ENCODE data around the gene RHOF.

The RHOF gene

GRCh38 chr12:121731473-121731872 is 62.0 kb downstream of the RHOF start:
- Histone ChIP-seq H2BK5ac (ENCODE audit: low read depth, low read length, poor library complexity) (no peak overlapping the region), H3K14ac (ENCODE audit: low read length) (no peak overlapping the region), H3K9me3 (ENCODE audit: insufficient read depth, low read depth, low read length) (peaks cover 2% of the 10 kb centered on the region), H3K9ac (ENCODE audit: low read length) (no peak overlapping the region), H3K23ac (ENCODE audit: low read length) (no peak overlapping the region), H3K4me1 (ENCODE audit: control insufficient read depth in 1 of 2, insufficient read depth in 2 of 2, low read length in 2 of 2) (no peaks in the 10 kb centered on the region), H3K4me2 (ENCODE audit: low read length) (no peak overlapping the region), H2BK120ac (ENCODE audit: insufficient read depth, low read length, poor library complexity) (no peak overlapping the region), H3K18ac (ENCODE audit: low read length) (no peak overlapping the region), H3K36me3 (ENCODE audit: control insufficient read depth in 1 of 2, insufficient read depth in 2 of 2, low read length in 2 of 2) (no peaks in the 10 kb centered on the region), H4K8ac (ENCODE audit: low read depth, low read length) (no peak overlapping the region), H2AK5ac (ENCODE audit: low read length) (no peak overlapping the region), H3K79me2 (ENCODE audit: control insufficient read depth, insufficient read depth, low read length, poor library complexity) (no peaks in the 10 kb centered on the region), H3K79me1 (ENCODE audit: low read length) (no peaks in the 10 kb centered on the region), H3K27me3 (ENCODE audit: insufficient read depth, low read length) (no peaks in the 10 kb centered on the region), H2AFZ (ENCODE audit: insufficient read depth, low read length, poor library complexity) (no peak overlapping the region), H2BK12ac (ENCODE audit: low read length) (no peak overlapping the region), H3K4ac (ENCODE audit: low read depth, low read length) (no peak overlapping the region), H3K4me3 (ENCODE audit: low read depth, low read length) (no peak overlapping the region), H3K27ac (ENCODE audit: low read depth, low read length) (no peak overlapping the region), H4K91ac (ENCODE audit: low read depth, low read length) (no peak overlapping the region), H4K12ac (ENCODE audit: low read depth, low read length) (no peak overlapping the region)
- peak in 1 of 2 donors; percentile 76 for DNase-seq
- no CpG with 5 or more reads among the region's 7 CpGs for WGBS (ENCODE audit: extremely low coverage, insufficient coverage, insufficient read length)

- Histone ChIP-seq H3K4me1 (ENCODE audit: control insufficient read depth in 1 of 2, insufficient read depth in 2 of 2, low read length in 2 of 2) (no peaks in the 10 kb centered on the region), H3K36me3 (ENCODE audit: control insufficient read depth in 1 of 2, insufficient read depth in 2 of 2, low read length in 2 of 2) (no peaks in the 10 kb centered on the region), H2BK120ac (ENCODE audit: insufficient read depth, low read length, poor library complexity) (no peak overlapping the region), H3K79me1 (ENCODE audit: low read length) (no peaks in the 10 kb centered on the region), H4K12ac (ENCODE audit: low read depth, low read length) (no peak overlapping the region), H3K27me3 (ENCODE audit: insufficient read depth, low read length) (no peaks in the 10 kb centered on the region), H3K9me3 (ENCODE audit: insufficient read depth, low read depth, low read length) (peaks cover 2% of the 10 kb centered on the region), H2BK5ac (ENCODE audit: low read depth, low read length, poor library complexity) (no peak overlapping the region), H3K14ac (ENCODE audit: low read length) (no peak overlapping the region), H3K9ac (ENCODE audit: low read length) (no peak overlapping the region), H3K27ac (ENCODE audit: low read depth, low read length) (no peak overlapping the region), H2BK12ac (ENCODE audit: low read length) (no peak overlapping the region), H3K4me3 (ENCODE audit: low read depth, low read length) (no peak overlapping the region), H3K4me2 (ENCODE audit: low read length) (no peak overlapping the region), H3K23ac (ENCODE audit: low read length) (no peak overlapping the region), H4K8ac (ENCODE audit: low read depth, low read length) (no peak overlapping the region), H3K79me2 (ENCODE audit: control insufficient read depth, insufficient read depth, low read length, poor library complexity) (no peaks in the 10 kb centered on the region), H3K18ac (ENCODE audit: low read length) (no peak overlapping the region), H2AK5ac (ENCODE audit: low read length) (no peak overlapping the region), H2AFZ (ENCODE audit: insufficient read depth, low read length, poor library complexity) (no peak overlapping the region), H4K91ac (ENCODE audit: low read depth, low read length) (no peak overlapping the region), H3K4ac (ENCODE audit: low read depth, low read length) (no peak overlapping the region)
- no CpG with 5 or more reads among the region's 6 CpGs for WGBS (ENCODE audit: extremely low coverage, insufficient coverage, insufficient read length)
- no peak for DNase-seq
Measured at GRCh38 chr12:121729021-121729420, 64.5 kb downstream of the RHOF start.

Measured in trophoblast cell (in vitro differentiated cells and primary cell).